ENCODE results near the gene KCND2.

KCND2 gene

DNA sequence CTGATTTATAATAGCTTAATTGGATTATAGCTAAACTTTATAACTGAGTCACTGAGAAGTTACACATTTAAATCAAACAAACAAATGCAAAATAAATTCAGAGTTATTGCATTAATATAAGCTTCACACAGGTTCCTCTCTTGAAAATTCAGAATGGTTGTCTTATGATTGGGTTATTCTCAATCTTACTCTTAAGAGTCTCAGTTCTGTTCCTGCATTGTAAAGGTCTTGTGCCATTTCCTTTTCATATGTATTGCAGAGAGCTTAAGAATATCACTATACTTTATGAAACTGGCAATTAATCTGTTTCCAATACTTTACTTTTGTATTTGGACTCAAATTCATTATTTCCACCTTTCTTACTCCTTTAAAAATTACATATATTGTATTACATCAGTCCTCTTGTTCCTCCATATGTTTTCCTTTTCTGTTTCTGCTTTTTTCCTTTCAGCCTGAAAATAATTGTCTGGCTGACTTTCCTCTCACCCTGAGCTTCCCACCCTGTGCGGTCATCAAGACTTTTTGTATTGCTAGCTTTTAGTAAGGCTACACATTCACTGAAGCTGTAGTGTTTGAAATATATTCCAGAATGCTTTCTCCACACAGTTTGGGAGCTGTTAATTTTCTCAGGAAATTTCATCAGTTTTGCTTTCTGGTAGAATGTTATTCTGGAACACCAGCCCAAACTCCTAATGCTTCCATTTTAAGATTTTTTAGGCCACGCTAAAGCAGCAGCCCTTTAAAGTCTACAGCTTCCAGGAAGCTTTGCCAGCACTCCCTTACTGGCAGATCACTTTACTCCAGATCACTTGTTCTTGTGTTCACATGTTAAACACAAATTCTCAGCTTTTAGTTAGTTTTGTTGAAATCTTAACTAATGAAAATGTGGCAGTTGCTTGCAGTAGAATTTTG lies 139.4 kb downstream of the KCND2 start:
- no peak for DNase-seq (ENCODE audit: low read depth in 2 of 2)

DNA sequence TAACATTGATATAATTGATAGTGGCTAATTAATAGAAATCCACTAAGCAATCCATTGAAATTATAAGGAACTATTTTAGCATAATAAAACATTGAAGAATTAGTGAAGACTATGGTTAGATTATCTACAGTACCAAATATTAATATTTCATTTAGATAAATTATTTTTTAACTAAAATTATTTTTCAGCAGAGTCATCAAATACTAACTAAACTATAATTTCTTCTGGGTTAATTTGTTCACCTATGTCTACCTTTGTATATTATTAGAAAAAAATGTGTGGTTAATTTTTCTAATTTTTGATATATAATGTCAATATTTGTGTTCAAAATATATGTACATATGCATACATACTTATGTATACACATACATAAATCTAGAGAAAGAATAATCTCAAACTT lies 140.2 kb downstream of the KCND2 start:
- DNase-seq (ENCODE audit: low read depth in 2 of 2) = no peak

DNA sequence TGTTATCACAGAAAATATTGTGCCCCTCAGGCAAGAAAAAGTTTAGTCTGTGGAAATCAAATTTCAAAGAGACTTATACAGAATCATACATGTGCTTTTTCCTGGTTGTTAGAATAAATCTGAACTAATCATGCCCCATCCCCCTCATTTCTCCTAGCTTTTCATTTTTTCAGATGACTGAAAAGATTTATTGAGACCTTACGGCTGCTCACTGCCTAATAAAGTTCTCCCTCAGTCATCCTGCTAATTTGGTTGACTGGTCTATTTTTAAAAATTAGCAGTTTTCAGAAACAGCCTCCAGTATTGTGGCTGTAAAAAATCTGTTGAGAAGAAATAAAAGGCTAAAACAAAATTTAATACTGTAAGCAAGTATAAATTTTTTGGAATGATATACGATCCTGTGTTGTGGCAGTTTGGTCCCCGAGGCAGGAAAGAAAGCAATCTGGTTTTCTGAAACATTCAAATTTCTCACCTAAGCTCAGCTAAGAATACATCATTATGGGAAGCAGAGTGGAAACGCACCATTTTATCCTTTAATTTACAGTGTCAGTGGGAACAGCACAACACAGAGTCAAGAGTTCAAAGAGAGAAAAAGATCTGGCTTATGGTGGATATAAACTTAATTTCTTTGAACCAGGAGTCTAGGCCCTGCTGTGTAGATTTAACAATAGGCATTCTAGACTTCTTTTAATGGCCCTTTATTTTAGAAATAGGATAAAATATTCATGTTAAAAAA lies 144.4 kb downstream of the KCND2 start:
- no peak for DNase-seq (ENCODE audit: low read depth in 2 of 2)

DNA sequence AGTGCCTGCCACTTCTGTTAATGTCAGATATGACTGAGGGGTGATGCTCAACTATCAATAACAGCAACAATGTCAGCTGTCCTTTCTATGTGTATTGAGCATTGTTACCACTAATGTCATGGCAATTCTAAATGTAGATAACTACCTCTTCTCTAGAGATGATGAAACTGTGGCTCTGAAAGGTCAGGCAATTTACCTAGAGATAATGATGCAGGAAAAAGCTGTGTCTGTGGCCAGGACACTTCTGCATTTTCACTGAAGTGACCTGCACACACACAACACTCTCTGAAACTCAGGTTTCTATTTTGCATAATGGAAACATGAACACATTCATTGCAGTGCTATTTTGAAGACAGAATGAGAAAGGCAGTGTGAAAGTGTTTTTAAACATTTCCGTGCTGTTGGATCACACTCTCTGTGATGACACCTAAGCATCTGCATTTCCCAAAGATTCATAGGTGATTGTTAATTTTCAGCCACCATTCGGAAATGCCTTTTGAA lies 148.2 kb downstream of the KCND2 start:
- no peak for DNase-seq (ENCODE audit: low read depth in 2 of 2)

DNA sequence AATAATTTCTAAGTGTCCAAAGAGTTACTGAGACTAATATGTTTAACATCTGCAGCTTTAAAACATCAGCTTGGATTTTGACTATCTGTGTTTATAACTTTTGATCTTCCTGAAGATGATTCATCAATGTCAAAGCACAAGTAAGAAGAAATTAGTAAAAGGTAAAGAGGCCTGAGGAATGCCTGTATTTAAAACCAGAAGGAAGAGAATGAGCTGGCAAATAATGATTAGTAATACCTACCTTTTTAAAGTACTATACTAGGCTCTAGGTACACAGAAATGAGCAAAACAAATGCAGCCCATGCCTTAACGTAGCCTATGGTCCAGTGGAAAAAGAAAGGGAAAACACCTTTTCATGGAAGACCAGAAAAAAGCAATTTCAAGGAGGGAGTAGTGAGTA lies 158.0 kb downstream of the KCND2 start:
- no peak for DNase-seq (ENCODE audit: low read depth in 2 of 2)

DNA sequence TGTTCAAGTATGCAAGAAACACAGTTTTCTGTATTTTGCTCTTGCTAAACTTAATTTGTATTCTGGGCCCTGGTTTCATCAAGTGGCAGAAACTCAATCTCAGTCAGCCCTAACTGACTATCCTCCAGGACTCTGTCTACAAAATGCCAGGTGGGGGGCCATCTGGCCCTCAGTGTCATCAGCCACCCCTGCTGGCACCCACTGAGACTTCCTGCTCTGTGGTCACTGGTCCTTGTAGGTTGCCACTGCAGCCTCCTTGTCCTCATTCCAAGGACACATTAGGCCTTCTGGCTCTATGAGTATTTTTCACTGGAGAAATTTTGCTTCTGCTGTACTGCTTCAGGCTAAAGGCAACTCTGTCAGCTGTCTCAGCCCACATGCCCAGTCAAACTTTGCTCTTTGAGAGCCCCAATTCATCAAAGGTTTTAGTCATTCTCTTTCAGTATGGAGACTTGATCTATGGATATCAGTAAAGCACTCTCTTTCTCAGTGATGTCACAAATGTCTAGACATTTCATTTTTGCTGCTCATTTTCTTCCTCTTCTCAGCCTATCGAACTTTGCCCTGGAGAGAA lies 163.6 kb downstream of the KCND2 start:
- DNase-seq (ENCODE audit: low read depth in 2 of 2) = no peak

DNA sequence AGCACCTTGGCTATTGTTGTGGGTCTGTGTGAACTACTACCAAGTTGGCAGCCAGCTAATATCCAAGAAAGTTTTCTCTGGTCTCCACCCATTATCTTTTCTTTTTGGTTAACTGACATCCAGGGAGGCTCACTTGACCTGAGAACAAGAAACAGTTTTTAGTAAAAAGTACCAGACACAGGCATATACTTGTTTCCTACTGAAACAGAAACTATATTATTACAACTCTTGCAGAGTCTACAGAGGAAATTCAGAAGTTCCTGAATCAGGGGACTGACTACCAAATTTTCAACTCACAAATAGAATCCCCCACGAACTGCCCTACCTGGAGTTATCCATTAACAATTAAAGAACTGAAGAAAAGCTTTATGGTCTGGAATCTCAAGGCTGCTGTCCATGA lies 168.9 kb downstream of the KCND2 start:
- no peak for DNase-seq (ENCODE audit: low read depth in 2 of 2)

DNA sequence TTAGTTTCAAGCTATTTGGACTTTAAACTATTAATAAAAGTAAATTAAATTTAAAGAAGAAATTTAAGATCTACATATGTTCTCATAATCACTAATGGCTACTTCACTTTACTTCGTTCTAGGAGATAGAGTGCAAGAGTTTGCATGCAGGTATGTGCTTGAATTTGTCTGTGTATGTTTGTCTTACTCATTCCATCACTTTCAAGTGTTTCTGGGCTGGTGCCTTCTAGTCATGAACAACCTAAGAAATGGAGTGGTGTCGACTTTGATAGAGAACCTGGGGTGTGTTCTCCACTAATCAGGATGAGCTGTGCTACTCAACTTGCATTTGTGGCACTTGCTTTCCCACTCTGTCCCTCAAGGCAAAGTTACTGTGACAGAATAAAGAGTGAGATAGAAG lies 169.9 kb downstream of the KCND2 start:
- DNase-seq (ENCODE audit: low read depth in 2 of 2) = no peak

DNA sequence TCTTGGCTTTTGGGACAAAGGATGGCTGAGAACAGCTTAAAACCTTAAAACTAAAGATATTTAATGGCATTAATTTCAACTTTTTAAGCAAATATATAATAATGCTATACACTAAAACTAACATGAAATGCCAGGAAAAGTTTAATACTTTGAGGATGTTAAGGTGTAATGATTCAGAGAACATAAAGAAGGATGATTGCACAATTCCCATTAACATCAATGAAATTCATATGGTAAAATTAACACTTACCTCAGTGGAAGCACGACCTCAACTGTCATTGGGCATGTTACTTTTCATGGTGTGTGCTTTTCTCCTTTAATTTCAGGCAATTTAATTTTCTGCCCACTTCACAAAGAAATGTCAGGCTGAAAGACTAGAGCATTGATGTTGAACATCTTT lies 171.7 kb downstream of the KCND2 start:
- no peak for DNase-seq (ENCODE audit: low read depth in 2 of 2)

DNA sequence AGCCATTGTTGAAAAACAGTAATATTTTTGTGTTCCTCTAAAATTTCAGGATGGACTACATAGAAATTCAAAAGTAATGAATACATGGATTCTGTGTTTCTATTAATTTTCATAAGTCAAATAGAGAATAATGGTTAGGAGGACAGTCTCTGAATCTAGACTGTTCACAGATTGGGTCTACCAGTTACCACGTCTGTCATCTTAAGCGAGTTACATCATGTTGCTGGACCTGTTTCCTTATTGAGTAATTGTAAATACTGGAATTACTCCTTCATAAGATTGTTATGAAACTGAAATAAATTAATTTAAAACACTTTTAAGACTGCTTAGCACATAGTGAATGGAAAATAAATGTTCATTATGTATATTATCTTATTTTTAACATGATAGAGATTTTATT lies 172.3 kb downstream of the KCND2 start:
- DNase-seq (ENCODE audit: low read depth in 2 of 2) = no peak

DNA sequence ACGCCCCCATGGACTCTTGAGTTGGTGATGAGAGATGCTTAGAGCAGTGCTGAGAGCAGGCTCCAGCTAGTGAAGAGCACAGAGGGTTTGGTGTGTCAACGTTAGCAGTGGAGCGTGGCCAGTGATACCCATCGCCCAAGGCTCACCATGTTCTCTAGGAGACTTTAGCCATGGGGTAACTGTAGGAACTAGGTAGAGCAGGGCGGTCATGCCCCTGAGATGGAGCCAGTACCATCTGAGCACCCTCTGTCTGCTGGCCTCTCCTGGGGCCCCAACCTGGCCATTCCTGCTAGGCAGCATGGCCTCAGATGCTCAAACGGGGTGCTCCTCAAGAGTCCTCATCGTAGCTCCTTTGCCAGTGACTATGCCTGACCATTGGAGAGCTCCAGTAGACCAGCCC lies 179.7 kb downstream of the KCND2 start:
- DNase-seq (ENCODE audit: low read depth in 2 of 2) = no peak

DNA sequence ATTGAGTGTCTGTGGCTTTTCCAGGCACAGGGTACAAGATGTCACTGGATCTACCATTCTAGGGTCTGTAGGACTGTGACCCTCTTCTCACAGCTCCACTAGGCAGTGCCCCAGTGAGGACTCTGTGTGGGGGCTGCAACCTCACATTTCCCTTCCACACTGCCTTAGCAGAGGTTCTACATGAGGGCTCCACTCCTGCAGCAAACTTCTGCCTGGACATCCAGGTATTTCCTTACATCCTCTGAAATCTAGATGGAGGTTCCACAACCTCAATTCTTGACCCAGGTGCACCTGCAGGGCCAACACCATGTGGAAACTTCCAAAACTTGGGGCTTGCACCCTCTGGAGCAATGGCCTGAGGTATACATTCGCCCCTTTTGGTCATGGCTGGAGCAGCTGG lies 183.7 kb downstream of the KCND2 start:
- no peak for DNase-seq (ENCODE audit: low read depth in 2 of 2)

DNA sequence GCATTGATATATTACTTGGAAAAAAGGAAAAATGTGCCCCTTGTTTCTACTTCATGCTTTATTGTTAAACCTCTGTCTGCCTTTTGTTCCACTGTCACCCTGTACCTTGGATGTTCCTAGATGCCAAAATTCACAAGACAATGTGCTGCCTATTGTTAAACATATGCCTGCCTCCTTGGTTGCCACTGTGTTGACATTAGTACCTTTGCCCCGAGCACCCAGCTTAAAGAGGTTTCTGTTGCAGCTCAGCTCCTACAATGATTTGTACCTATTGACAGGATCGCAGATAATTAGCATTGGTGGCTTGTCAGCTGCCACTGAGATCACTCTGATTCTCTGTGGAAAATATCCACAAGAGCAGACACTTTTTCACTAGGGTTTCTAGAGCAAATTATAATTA lies 188.0 kb downstream of the KCND2 start:
- no peak for DNase-seq (ENCODE audit: low read depth in 2 of 2)

DNA sequence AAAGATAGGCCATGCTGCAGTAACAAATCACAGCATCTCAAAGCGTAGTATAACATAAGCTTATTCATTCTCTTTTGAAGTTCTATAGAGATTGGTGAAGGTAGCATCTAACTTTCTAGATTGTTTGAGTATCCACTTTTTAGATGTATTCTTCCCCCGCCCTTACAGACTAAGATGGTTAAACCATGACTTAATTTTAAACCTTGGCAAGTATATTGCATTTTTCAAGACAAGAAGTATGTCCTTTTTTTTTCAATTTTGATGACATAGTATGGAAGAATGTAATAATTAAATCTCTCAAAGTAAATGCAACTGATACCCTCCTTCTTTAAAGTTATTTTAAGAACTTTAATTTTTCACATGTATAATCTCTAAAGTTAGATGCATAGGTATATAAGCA lies 190.0 kb downstream of the KCND2 start:
- no peak for DNase-seq (ENCODE audit: low read depth in 2 of 2)

DNA sequence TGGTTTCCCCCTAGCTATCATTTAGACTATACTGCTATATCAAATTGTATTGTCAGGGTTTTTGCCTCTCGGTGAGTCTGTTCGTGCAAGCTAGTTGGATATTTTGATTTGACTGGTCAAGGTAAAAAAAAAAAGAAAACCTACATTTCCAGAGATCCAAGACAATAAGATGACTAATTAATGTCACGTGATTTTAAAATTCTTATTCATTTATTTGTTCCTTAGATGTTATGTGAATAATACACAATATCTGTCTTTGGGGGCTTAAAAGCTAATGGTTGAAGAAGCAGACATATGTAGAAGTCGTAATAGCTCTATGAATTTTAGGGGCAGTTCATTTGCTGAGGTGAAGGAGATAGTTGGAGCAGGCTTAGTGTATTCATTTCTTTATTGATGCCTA lies 191.1 kb downstream of the KCND2 start:
- no peak for DNase-seq (ENCODE audit: low read depth in 2 of 2)

DNA sequence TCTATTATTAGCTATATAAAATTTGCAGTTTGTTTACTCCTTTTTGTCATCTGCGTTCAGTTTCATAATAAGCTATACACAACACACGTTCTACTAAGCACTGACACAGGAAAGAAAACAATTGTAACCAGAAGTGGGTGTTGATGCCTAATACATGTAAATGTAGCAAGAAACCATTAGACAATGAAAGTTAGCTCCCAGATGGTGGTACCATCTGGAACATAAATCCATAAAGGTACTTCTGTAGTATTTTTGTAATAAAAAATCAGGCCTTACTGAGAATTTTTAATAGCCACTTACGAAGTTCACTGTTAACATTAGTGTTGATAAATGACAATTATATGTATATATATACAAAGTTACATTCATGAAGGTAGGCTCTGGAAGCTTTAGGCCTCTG lies 194.7 kb downstream of the KCND2 start:
- no peak for DNase-seq (ENCODE audit: low read depth in 2 of 2)

DNA sequence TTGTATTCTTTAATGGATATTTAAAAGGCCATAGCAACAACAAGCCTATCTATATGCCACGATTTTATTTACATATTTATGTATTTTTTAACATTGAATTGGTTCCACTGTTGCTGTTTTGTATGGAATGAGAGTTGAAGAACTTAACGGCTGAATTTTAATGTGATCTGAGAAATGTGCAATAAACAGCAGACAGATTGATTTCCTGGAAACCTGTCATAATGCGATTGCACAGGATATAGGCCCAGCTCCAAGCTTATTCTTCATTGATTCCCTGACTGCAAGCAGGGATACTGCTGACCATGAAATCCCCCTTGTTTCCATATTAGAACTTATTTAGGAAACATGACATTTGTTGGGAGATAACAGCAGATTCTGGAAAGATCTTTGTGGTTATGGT lies 195.6 kb downstream of the KCND2 start:
- DNase-seq (ENCODE audit: low read depth in 2 of 2) = no peak

DNA sequence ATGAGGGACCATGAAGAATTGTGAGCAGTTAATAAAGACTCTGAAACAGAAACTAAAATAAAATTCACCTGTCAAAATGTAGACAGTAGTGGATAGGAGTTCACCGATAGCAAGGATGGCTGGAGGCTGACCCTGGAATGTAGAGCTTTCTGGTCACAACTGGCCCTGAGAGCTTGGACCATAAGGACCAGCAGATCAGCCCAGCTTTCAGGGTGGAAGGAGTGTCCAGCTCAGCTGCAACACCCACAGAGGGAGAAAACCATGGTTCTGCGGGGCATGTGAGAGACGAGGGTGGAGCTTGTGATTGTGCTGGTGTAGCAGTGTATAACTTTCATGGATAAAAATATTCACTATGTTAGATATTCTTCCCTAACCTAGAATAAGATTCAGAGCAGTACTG lies 199.9 kb downstream of the KCND2 start:
- no peak for DNase-seq (ENCODE audit: low read depth in 2 of 2)

DNA sequence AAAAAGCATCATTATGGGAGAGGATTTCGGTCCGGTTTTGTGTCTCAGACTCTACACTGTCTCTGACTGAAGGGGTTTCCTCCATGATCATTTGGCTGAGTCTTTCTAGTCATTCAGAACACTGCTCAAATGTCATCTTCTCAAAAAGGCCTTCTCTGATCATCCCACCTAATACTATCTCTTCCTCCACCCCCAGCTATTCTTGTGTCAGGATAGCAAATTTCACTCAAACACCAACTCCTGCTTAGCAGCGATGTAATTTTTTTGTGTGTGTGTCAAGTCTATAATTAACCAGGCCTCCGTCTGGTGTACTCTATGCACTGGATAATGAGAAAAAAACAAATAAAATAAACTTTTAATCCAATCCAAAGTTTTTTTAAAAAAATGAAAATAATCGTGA lies 200.4 kb downstream of the KCND2 start:
- no peak for DNase-seq (ENCODE audit: low read depth in 2 of 2)

DNA sequence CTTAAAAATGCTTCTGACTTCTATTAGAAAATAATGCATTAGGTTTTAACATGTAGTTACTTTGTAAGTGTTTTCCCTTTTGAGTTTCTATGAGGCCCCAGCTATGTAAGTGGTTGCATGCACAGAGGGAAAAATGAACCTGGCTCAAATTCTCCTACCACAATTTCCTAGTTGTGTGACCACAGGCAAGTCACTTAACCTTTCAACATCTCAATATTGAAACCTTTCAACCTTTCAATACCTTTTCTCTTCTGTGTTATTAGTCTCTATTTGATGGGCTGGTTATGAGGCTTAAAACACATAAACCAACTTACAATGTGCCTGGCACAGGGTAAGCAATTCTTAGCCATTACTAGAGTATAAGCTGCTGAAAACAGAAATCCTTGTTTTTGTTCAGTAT lies 203.0 kb downstream of the KCND2 start:
- no peak for DNase-seq (ENCODE audit: low read depth in 2 of 2)

DNA sequence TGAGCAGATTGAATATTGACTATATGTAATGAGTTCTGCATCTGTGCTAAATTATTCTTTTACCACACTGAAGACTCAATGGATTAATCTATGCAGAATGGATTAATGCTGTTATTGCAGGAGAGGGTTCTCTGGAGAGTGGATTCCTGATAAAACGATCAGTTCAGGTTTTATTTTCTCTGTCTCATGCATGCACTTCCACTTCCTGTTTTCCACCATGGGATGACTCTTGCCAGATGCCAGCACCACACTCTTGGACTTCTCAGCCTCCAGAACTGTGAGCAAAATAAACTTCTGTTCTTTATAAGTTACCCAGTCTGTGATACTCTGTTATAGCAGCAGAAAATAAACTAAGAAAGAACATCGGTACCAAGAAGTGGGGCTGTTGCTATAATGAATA lies 207.5 kb downstream of the KCND2 start:
- no peak for DNase-seq (ENCODE audit: low read depth in 2 of 2)

DNA sequence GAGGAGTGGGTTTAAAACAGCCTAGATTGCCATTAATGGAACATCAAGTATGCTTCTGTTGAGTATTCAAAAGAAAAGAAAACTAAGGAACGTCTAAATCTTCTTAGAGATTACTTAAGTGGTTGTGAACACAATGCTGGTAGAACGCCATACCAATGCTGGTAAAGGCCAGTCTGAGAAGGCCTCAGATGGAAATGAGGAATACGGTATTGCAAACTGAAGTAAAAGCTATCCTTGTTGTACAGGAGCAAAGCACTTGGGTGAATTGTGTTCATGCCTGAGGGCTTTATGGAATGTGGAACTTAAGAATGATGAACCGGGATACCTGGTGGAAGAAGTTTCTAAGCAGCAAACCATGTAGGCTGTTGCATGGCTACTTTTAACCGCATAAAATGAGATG lies 208.0 kb downstream of the KCND2 start:
- DNase-seq (ENCODE audit: low read depth in 2 of 2) = no peak

DNA sequence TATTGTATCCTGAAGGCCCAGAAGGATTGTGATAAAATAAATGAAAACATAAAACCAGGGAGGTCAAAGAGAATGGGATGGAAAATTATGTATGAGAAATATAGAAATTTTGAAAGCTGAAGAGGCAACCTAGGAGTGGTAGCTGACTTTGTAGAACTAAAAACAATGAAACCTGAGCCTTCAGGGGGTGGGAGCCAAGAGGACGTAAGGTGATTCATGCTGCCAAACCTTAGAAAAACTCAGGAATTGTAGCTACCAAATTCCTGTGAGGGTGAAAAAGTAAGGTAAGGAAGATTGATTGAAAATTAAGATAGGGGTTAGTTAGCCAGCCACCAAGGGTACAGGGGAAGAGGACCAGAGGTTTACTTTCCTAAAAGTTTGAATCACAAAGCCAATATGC lies 213.2 kb downstream of the KCND2 start:
- DNase-seq (ENCODE audit: low read depth in 2 of 2) = no peak
